GM21515 (cell line): ENCODE data around the gene DNASE1L1.

Source experiments
- ATAC-seq: cut with Tn5 transposase; IDR thresholded peaks from one replicate; pipeline ENCODE4 v1.9.1; 2021; ENCODE audit not compliant: unreplicated experiment

DNASE1L1 gene

DNA sequence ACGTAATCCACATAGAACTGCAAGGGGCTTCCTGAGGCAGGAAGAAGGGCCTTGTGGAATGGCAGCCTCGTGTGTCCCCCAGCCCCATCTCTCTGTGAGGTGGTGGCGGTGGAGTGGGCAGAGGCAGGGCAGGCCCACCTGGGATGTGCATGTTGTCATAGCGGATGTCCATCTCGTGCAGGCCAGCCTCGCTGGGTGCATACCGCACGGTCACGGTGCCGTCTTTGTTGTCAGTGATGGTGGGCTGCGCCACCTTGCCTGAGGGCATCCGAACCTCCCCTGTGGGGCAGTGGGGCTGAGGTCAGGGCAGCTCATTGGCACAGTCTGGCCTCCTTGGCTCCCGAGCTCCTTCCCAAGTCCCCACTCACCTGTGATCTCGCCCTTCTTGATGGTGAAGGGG is 55.0 kb downstream of the DNASE1L1 start:
- ATAC-seq = no peak

DNA sequence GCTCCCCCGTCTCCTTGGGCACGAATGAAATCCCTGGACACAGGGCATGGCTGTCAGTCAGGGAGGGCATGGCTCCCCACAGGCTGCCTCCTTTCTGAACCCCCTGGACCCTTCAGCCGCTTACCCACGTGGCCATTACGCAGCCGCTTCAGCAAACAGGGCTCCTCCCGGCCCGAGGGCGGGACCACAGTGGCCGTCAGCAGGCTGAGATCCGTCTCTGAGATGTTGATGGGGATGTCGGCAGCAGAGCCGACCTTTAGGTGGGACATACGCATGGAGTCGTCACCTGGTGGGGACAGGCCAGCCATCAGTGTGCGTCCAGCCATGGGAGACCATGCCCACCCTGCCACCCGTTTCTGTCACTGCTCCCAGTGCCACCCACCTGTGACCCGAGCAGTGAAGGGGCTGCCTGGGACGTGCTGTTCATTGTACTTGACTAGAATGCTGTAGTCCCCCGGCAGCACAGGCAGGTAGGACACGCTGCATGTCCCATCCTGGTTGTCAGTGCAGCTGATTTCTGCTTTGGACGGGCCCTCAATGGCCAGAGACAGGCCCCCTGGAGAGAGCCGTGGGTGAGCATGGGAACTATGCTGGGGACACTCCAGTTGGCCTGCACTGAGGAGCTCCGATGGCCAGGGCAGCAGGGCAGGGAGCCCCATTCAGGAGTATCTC is 55.7 kb downstream of the DNASE1L1 start:
- no peak for ATAC-seq

DNA sequence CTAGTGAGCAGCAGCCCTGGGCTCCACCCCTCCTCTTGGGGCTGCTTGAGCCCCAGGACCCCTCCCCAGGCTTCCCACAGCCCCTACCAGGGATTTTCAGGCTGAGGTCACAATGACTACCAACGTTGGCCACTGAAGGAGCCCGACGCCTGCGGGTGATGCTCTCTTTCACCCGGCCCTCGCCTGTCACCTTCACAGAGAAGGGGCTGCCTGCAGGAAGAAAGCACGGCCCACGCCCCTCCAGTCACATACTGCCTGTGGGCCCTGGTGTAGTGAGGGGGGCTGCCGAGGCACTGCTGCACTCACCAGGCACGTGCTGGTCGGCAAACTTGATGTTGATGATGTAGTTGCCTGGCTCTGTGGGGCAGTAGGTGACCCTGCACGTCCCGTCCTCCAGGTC is 56.6 kb downstream of the DNASE1L1 start:
- ATAC-seq = no peak

DNA sequence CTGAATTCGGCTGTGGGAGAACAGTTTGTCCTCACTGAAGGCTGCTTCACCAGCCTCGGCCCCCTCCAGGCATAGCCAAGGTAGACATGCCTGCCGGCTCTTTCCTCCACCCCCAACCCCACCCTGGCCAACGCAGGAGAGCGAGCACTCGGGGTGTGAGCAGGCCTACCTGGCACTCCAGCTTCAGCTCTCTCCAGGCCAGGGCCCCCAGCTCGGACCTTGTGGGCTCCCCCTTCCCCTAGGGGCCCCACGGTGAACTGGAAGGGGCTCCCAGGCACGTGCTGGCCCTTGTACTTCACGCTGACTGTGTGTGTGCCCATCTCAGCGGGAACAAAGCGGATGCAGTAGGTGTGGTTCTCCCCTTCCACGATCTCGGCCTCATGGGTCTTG is 57.0 kb downstream of the DNASE1L1 start:
- no peak for ATAC-seq
